ENCODE data around the gene LRCH2.

DNA sequence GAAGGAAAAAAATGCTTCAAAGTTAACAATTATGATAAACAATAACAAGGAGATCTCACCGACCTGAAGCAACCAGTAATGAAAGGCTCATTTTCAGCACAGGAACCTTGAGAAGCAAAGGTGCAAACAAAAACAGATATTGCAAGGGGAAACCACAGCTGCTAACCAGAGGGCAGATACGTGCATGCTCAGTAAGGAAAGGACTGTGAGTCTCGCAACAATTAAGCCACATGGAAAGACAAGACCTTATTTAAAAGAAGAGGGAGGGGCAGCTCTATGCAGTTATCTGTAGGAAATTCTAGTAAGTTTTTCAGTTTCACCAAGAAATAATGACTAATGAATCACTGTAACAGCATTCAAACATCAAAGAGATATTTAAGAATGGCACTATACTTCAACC lies 19.3 kb downstream of the LRCH2 start:
- no peak for TF ChIP-seq MIER3 (CRISPR knock-in tag; IDR thresholded peaks at IDR 0.05; ENCODE audit: borderline replicate concordance)
- no peak for TF ChIP-seq KAT2B (IDR thresholded peaks at IDR 0.05; ENCODE audit: borderline replicate concordance, low read depth, low read length)
- TF ChIP-seq ATF7 (IDR thresholded peaks at IDR 0.05): no peak
- TF ChIP-seq ATF7 (CRISPR knock-in tag; IDR thresholded peaks at IDR 0.05): no peak
- no peak for TF ChIP-seq ZNF788 (CRISPR knock-in tag; IDR thresholded peaks at IDR 0.05; ENCODE audit: borderline replicate concordance)
- TF ChIP-seq CCAR2 (optimal IDR thresholded peaks at IDR 0.05; ENCODE audit: low read depth, low read length): no peak
- no peak for TF ChIP-seq POLR2A (IDR thresholded peaks at IDR 0.05; ENCODE audit: insufficient read depth in 1 of 2, low read depth in 2 of 2, low read length in 2 of 2)
- TF ChIP-seq, protein P1, sequence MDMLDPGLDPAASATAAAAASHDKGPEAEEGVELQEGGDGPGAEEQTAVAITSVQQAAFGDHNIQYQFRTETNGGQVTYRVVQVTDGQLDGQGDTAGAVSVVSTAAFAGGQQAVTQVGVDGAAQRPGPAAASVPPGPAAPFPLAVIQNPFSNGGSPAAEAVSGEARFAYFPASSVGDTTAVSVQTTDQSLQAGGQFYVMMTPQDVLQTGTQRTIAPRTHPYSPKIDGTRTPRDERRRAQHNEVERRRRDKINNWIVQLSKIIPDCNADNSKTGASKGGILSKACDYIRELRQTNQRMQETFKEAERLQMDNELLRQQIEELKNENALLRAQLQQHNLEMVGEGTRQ (IDR thresholded peaks at IDR 0.05; ENCODE audit: low read depth, low read length): no peak
- TF ChIP-seq, protein P1 (CRISPR knock-in tag; IDR thresholded peaks at IDR 0.05; ENCODE audit: borderline replicate concordance): no peak

All from HepG2 (cell line).